ENCODE measurements around the gene PCK2.
"Not testable (repeated sequence)": the region's sequence is repeated elsewhere in the genome, so short reads cannot be mapped to it uniquely, and the experiment has no call there.

Gene PCK2

GRCh38 chr14:24096545-24097181, 2.6 kb downstream of the PCK2 start:
- Histone ChIP-seq H3K4me1 (ENCODE audit: control insufficient read depth, insufficient read depth, low read length) (peaks cover 6% of the 10 kb centered on the region; the same call in 1 of the 2 replicates), H3K27me3 (ENCODE audit: control insufficient read depth, insufficient read depth, low read length) (no peaks in the 10 kb centered on the region), H3K4me3 (ENCODE audit: low read length) (no peak overlapping the region), H3K27ac (ENCODE audit: low read length) (no peak overlapping the region), H3K36me3 (ENCODE audit: control insufficient read depth, insufficient read depth, low read length) (peaks cover 18% of the 10 kb centered on the region), H3K9me3 (ENCODE audit: control insufficient read depth, insufficient read depth, low read length) (no peaks in the 10 kb centered on the region)
- no peak for DNase-seq (ENCODE audit: low read depth, low spot score)
- no CpG with 5 or more reads among the region's 8 CpGs for WGBS (ENCODE audit: insufficient coverage, insufficient read length)

GRCh38 chr14:24098229-24098926, 4.3 kb downstream of the PCK2 start:
- H3K27me3 ChIP-seq (ENCODE audit: control insufficient read depth, insufficient read depth, low read length): no peaks in the 10 kb centered on the region
- peaks cover 22% of the 10 kb centered on the region for H3K36me3 ChIP-seq (ENCODE audit: control insufficient read depth, insufficient read depth, low read length)
- no peaks in the 10 kb centered on the region for H3K9me3 ChIP-seq (ENCODE audit: control insufficient read depth, insufficient read depth, low read length)
- peaks cover 6% of the 10 kb centered on the region; the same call in 1 of the 2 replicates for H3K4me1 ChIP-seq (ENCODE audit: control insufficient read depth, insufficient read depth, low read length)
- no peak overlapping the region for H3K4me3 ChIP-seq (ENCODE audit: low read length)
- WGBS (ENCODE audit: insufficient coverage, insufficient read length): no CpG with 5 or more reads among the region's 16 CpGs
- no peak overlapping the region for H3K27ac ChIP-seq (ENCODE audit: low read length)
- no peak for DNase-seq (ENCODE audit: low read depth, low spot score)

- no peak for DNase-seq (ENCODE audit: low read depth, low spot score)
- Histone ChIP-seq H3K36me3 (ENCODE audit: control insufficient read depth, insufficient read depth, low read length) (peaks cover 27% of the 10 kb centered on the region), H3K4me3 (ENCODE audit: low read length) (no peak overlapping the region), H3K27ac (ENCODE audit: low read length) (no peak overlapping the region), H3K27me3 (ENCODE audit: control insufficient read depth, insufficient read depth, low read length) (no peaks in the 10 kb centered on the region), H3K9me3 (ENCODE audit: control insufficient read depth, insufficient read depth, low read length) (no peaks in the 10 kb centered on the region), H3K4me1 (ENCODE audit: control insufficient read depth, insufficient read depth, low read length) (0 out of 2 replicates have a peak, but pooled peaks cover 3% of the 10 kb centered on the region)
- no CpG with 5 or more reads among the region's 17 CpGs for WGBS (ENCODE audit: insufficient coverage, insufficient read length)
Measured at GRCh38 chr14:24098927-24099813, 5.1 kb downstream of the PCK2 start.

GRCh38 chr14:24100197-24100981, 6.3 kb downstream of the PCK2 start:
- no CpG with 5 or more reads among the region's 4 CpGs for WGBS (ENCODE audit: insufficient coverage, insufficient read length)
- no peak overlapping the region for H3K4me3 ChIP-seq (ENCODE audit: low read length)
- no peaks in the 10 kb centered on the region for H3K27me3 ChIP-seq (ENCODE audit: control insufficient read depth, insufficient read depth, low read length)
- peaks cover 27% of the 10 kb centered on the region for H3K36me3 ChIP-seq (ENCODE audit: control insufficient read depth, insufficient read depth, low read length)
- H3K9me3 ChIP-seq (ENCODE audit: control insufficient read depth, insufficient read depth, low read length): no peaks in the 10 kb centered on the region; the same call in 1 of the 2 replicates
- 0 out of 2 replicates have a peak, but pooled peaks cover 3% of the 10 kb centered on the region for H3K4me1 ChIP-seq (ENCODE audit: control insufficient read depth, insufficient read depth, low read length)
- no peak for DNase-seq (ENCODE audit: low read depth, low spot score)
- H3K27ac ChIP-seq (ENCODE audit: low read length): no peak overlapping the region

GRCh38 chr14:24100982-24101494, 6.9 kb downstream of the PCK2 start:
- no peaks in the 10 kb centered on the region for H3K4me1 ChIP-seq (ENCODE audit: control insufficient read depth, insufficient read depth, low read length)
- DNase-seq (ENCODE audit: low read depth, low spot score): no peak
- peaks cover 27% of the 10 kb centered on the region for H3K36me3 ChIP-seq (ENCODE audit: control insufficient read depth, insufficient read depth, low read length)
- WGBS (ENCODE audit: insufficient coverage, insufficient read length): no CpG with 5 or more reads among the region's 3 CpGs
- H3K9me3 ChIP-seq (ENCODE audit: control insufficient read depth, insufficient read depth, low read length): no peaks in the 10 kb centered on the region; the same call in 1 of the 2 replicates
- H3K4me3 ChIP-seq (ENCODE audit: low read length): no peak overlapping the region
- H3K27me3 ChIP-seq (ENCODE audit: control insufficient read depth, insufficient read depth, low read length): no peaks in the 10 kb centered on the region
- no peak overlapping the region for H3K27ac ChIP-seq (ENCODE audit: low read length)

GRCh38 chr14:24102357-24103048, 8.4 kb downstream of the PCK2 start:
- H3K27ac ChIP-seq (ENCODE audit: low read length): no peak overlapping the region
- H3K4me3 ChIP-seq (ENCODE audit: low read length): no peak overlapping the region
- DNase-seq (ENCODE audit: low read depth, low spot score): no peak
- H3K9me3 ChIP-seq (ENCODE audit: control insufficient read depth, insufficient read depth, low read length): no peaks in the 10 kb centered on the region; the same call in 1 of the 2 replicates
- H3K27me3 ChIP-seq (ENCODE audit: control insufficient read depth, insufficient read depth, low read length): no peaks in the 10 kb centered on the region
- H3K36me3 ChIP-seq (ENCODE audit: control insufficient read depth, insufficient read depth, low read length): peaks cover 27% of the 10 kb centered on the region
- no CpG with 5 or more reads among the region's 7 CpGs for WGBS (ENCODE audit: insufficient coverage, insufficient read length)
- no peaks in the 10 kb centered on the region for H3K4me1 ChIP-seq (ENCODE audit: control insufficient read depth, insufficient read depth, low read length)

GRCh38 chr14:24103451-24103850, 9.3 kb downstream of the PCK2 start:
- Histone ChIP-seq H3K4me1 (ENCODE audit: control insufficient read depth, insufficient read depth, low read length) (no peaks in the 10 kb centered on the region), H3K36me3 (ENCODE audit: control insufficient read depth, insufficient read depth, low read length) (peaks cover 22% of the 10 kb centered on the region), H3K27me3 (ENCODE audit: control insufficient read depth, insufficient read depth, low read length) (no peaks in the 10 kb centered on the region), H3K4me3 (ENCODE audit: low read length) (no peak overlapping the region), H3K9me3 (ENCODE audit: control insufficient read depth, insufficient read depth, low read length) (no peaks in the 10 kb centered on the region; the same call in 1 of the 2 replicates), H3K27ac (ENCODE audit: low read length) (no peak overlapping the region)
- DNase-seq (ENCODE audit: low read depth, low spot score): no peak
- no CpG with 5 or more reads among the region's 13 CpGs for WGBS (ENCODE audit: insufficient coverage, insufficient read length)

- H3K27ac ChIP-seq (ENCODE audit: low read length); H3K4me3 ChIP-seq (ENCODE audit: low read length); H3K27me3 ChIP-seq (ENCODE audit: control insufficient read depth, insufficient read depth, low read length); H3K9me3 ChIP-seq (ENCODE audit: control insufficient read depth, insufficient read depth, low read length); DNase-seq (ENCODE audit: low read depth, low spot score); H3K4me1 ChIP-seq (ENCODE audit: control insufficient read depth, insufficient read depth, low read length): not testable (repeated sequence)
- peaks cover 11% of the 10 kb centered on the region for H3K36me3 ChIP-seq (ENCODE audit: control insufficient read depth, insufficient read depth, low read length)
- WGBS (ENCODE audit: insufficient coverage, insufficient read length): no CpG with 5 or more reads among the region's 8 CpGs
Measured at GRCh38 chr14:24105609-24106239, 11.6 kb downstream of the PCK2 start.

GRCh38 chr14:24106672-24107271, 12.7 kb downstream of the PCK2 start:
- WGBS (ENCODE audit: insufficient coverage, insufficient read length): no CpG with 5 or more reads among the region's 4 CpGs
- no peak for DNase-seq (ENCODE audit: low read depth, low spot score)
- no peak overlapping the region for H3K27ac ChIP-seq (ENCODE audit: low read length)
- no peaks in the 10 kb centered on the region; the same call in 1 of the 2 replicates for H3K9me3 ChIP-seq (ENCODE audit: control insufficient read depth, insufficient read depth, low read length)
- peaks cover 9% of the 10 kb centered on the region for H3K36me3 ChIP-seq (ENCODE audit: control insufficient read depth, insufficient read depth, low read length)
- H3K27me3 ChIP-seq (ENCODE audit: control insufficient read depth, insufficient read depth, low read length): no peaks in the 10 kb centered on the region
- H3K4me1 ChIP-seq (ENCODE audit: control insufficient read depth, insufficient read depth, low read length): no peaks in the 10 kb centered on the region
- H3K4me3 ChIP-seq (ENCODE audit: low read length): no peak overlapping the region
